Hepatocyte (in vitro differentiated cells): ENCODE results near the gene ULK1.

Experiments
- EZH2phosphoT487 ChIP-seq: fragments of 200-600 bp; sonication (generic); IDR thresholded peaks from one replicate; pipeline ENCODE4 v1.6.1; 2018; ENCODE audit warnings: antibody characterized with exemption, mild to moderate bottlenecking, low read depth, moderate library complexity; ENCODE audit not compliant: unreplicated experiment, severe bottlenecking
- TF ChIP-seq, protein P1 (sequence below): fragments of 200-600 bp; sonication (generic); IDR thresholded peaks from 2 replicates; pipeline ENCODE4 v1.5.1; 2016; ENCODE audit warnings: antibody characterized with exemption, mild to moderate bottlenecking; ENCODE audit not compliant: poor library complexity

DNA sequence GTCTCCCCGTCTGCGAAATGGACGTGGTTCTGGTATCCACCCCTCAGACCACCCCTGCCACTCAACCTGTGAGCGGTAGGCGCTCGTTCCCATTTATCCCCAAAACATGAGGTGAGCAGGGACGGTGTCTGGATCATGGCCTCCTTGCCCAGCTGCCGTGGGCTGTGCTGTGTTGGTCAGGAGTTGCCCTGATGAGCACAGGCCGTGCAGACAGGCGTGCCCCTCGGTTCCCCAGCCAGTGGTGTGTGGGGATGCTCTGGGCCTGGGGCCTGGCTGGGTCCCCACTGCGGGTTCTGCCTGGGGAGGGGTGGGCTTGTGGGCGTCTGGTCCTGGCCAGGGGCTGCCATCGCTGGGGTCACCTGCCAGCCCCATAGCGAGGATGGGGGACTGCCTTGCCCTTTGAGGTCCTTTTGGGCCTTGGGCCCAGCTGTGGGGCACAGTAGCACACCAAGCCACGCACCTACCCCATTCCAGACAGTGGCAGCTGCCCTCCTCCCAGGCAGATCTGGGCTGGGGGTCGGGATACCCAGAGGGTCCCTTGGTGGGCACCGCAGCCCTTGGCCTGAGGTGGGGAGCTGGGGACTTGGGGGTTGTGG, 23.4 kb downstream of the ULK1 start:
- TF ChIP-seq, protein P1, sequence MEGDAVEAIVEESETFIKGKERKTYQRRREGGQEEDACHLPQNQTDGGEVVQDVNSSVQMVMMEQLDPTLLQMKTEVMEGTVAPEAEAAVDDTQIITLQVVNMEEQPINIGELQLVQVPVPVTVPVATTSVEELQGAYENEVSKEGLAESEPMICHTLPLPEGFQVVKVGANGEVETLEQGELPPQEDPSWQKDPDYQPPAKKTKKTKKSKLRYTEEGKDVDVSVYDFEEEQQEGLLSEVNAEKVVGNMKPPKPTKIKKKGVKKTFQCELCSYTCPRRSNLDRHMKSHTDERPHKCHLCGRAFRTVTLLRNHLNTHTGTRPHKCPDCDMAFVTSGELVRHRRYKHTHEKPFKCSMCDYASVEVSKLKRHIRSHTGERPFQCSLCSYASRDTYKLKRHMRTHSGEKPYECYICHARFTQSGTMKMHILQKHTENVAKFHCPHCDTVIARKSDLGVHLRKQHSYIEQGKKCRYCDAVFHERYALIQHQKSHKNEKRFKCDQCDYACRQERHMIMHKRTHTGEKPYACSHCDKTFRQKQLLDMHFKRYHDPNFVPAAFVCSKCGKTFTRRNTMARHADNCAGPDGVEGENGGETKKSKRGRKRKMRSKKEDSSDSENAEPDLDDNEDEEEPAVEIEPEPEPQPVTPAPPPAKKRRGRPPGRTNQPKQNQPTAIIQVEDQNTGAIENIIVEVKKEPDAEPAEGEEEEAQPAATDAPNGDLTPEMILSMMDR, result no peak
- TF ChIP-seq EZH2phosphoT487, result no peak
